H1 (cell line): ENCODE results near the gene PPP2R2C. TPM values are rescaled to one million over a fixed set of nuclear protein-coding genes. Genes with fewer than 3 reads are reported as not detected.

Experiments used
- CHD7 ChIP-seq: fragments of 300-600 bp; sonication (generic); IDR thresholded peaks from 2 replicates; pipeline ENCODE4 v1.7.1; 2012; ENCODE audit warnings: low read length, moderate library complexity, mild to moderate bottlenecking, inconsistent platforms; ENCODE audit not compliant: insufficient replicate concordance
- polyA plus RNA-seq, 7 experiments: library from polyadenylated mRNA; depleted of rRNA in 3 of 7; stranded (reverse) in 5 of 7; unstranded in 2 of 7; fragments of >200 nt in 5 of 7; fragments of 200-250 nt in 2 of 7; gene quantifications; 1 replicate in 5 of 7; 2 replicates in 1 of 7; 4 replicates in 1 of 7; pipeline versions ENCODE4 v1.2.1 to v1.2.3, GENCODE V29; 2011 to 2013; ENCODE audit warnings: missing spikeins in 2 of 7, mixed read lengths in 2 of 7
- total RNA-seq: library from RNA; stranded (reverse); fragmentation: NEBNext Ultra II Directional; extraction: Animal tissue kit (Norgen Biotek cat#: 25700); gene quantifications from 2 replicates; pipeline ENCODE4 v1.2.1, GENCODE V29; 2021
- TF ChIP-seq, protein P1 (sequence below): IDR thresholded peaks from 2 replicates; pipeline ENCODE4 v1.6.1; 2011; ENCODE audit warnings: low read depth, mild to moderate bottlenecking, low read length; ENCODE audit not compliant: insufficient read depth

PPP2R2C gene
- total and polyA plus RNA-seq, 2 of the 8 experiments (the other 6 are each of a cell fraction or from before 2014, with no cell fraction given) = 6.4 TPM

DNA sequence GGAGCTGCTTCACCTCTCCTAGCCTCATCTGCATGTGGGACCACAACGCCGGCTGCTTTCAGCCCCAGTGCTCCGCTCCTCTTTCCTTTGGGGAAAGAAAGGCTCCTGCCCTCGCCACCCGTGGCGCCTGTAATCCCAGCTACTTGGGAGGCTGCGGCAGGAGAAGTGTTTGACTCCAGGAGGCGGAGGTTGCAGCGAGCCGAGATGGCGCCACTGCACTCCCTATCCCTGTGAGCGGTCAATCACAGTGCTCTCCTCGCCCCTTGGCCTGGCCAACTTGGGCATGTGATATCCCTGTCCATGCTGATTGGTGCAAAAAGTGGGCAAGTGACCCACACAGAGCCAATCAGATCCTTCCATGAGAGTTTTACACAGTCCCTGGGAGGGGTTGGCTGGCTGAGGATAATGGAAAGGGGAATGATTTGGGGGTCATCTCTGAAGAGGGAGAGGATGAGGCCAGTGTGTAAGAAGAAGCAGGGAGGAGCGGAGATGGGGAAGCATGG, 146.6 kb downstream of the PPP2R2C start (continued):
- TF ChIP-seq CHD7 = no peak
- TF ChIP-seq, protein P1, sequence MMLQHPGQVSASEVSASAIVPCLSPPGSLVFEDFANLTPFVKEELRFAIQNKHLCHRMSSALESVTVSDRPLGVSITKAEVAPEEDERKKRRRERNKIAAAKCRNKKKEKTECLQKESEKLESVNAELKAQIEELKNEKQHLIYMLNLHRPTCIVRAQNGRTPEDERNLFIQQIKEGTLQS = no peak
